ENCODE data around the gene UNC93B1.
"Not testable (repeated sequence)": the region's sequence is repeated elsewhere in the genome, so short reads cannot be mapped to it uniquely, and the experiment has no call there.

- not testable (repeated sequence) for TF ChIP-seq EZH2 (IDR thresholded peaks at IDR 0.05; ENCODE audit: borderline replicate concordance, low read depth, low read length, severe bottlenecking)
- TF ChIP-seq, protein P1, sequence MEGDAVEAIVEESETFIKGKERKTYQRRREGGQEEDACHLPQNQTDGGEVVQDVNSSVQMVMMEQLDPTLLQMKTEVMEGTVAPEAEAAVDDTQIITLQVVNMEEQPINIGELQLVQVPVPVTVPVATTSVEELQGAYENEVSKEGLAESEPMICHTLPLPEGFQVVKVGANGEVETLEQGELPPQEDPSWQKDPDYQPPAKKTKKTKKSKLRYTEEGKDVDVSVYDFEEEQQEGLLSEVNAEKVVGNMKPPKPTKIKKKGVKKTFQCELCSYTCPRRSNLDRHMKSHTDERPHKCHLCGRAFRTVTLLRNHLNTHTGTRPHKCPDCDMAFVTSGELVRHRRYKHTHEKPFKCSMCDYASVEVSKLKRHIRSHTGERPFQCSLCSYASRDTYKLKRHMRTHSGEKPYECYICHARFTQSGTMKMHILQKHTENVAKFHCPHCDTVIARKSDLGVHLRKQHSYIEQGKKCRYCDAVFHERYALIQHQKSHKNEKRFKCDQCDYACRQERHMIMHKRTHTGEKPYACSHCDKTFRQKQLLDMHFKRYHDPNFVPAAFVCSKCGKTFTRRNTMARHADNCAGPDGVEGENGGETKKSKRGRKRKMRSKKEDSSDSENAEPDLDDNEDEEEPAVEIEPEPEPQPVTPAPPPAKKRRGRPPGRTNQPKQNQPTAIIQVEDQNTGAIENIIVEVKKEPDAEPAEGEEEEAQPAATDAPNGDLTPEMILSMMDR (IDR thresholded peaks at IDR 0.05; ENCODE audit: borderline replicate concordance, extremely low read depth, low read length, poor library complexity, severe bottlenecking): not testable (repeated sequence)
Measured at GRCh38 chr11:67990546-67991346, 13.2 kb downstream of the UNC93B1 start.

Measured in DND-41 (cell line).